NCI-H1436 treated with DMSO at 0.1 percent for 48 hours (cell line): Measurements from ENCODE around the gene TRIP12.
"Not testable (repeated sequence)": the region's sequence is repeated elsewhere in the genome, so short reads cannot be mapped to it uniquely, and the experiment has no call there.

Source experiments
- DNase-seq: peaks from one replicate; lab custom pipeline; 2025; lab: John Stamatoyannopoulos, UW

TRIP12 gene

GRCh38 chr2:229768235-229768634 is 153.6 kb downstream of the TRIP12 start:
- DNase-seq: no peak

GRCh38 chr2:229765721-229766120 is 156.1 kb downstream of the TRIP12 start:
- no peak for DNase-seq

GRCh38 chr2:229761663-229762062 is 160.1 kb downstream of the TRIP12 start:
- no peak for DNase-seq

GRCh38 chr2:229757462-229757861 is 164.3 kb downstream of the TRIP12 start:
- DNase-seq: not testable (repeated sequence)

GRCh38 chr2:229752970-229753729 is 168.7 kb downstream of the TRIP12 start:
- no peak for DNase-seq

- DNase-seq: no peak
These were observed 172.0 kb downstream of the TRIP12 start for GRCh38 chr2:229749779-229750178.

- DNase-seq: no peak
These were observed 172.9 kb downstream of the TRIP12 start for GRCh38 chr2:229748950-229749349.

GRCh38 chr2:229742691-229743090 is 179.1 kb downstream of the TRIP12 start:
- not testable (repeated sequence) for DNase-seq

- no peak for DNase-seq
These were observed 181.5 kb downstream of the TRIP12 start for GRCh38 chr2:229740279-229740678.

GRCh38 chr2:229738024-229738625 is 183.7 kb downstream of the TRIP12 start:
- DNase-seq: no peak

GRCh38 chr2:229734410-229734809 is 187.4 kb downstream of the TRIP12 start:
- no peak for DNase-seq

GRCh38 chr2:229733611-229734245 is 188.1 kb downstream of the TRIP12 start:
- no peak for DNase-seq

GRCh38 chr2:229732897-229733296 is 188.9 kb downstream of the TRIP12 start:
- no peak for DNase-seq

GRCh38 chr2:229731916-229732315 is 189.9 kb downstream of the TRIP12 start:
- DNase-seq: no peak

GRCh38 chr2:229731363-229731762 is 190.4 kb downstream of the TRIP12 start:
- DNase-seq: no peak

- no peak for DNase-seq
These were observed 193.4 kb downstream of the TRIP12 start for GRCh38 chr2:229728370-229728769.

- no peak for DNase-seq
These were observed 195.2 kb downstream of the TRIP12 start for GRCh38 chr2:229726643-229727042.

- peak; percentile 63 for DNase-seq
These were observed 195.9 kb downstream of the TRIP12 start for GRCh38 chr2:229725716-229726574.

- not testable (repeated sequence) for DNase-seq
These were observed 198.6 kb downstream of the TRIP12 start for GRCh38 chr2:229723192-229723591.

GRCh38 chr2:229719926-229720647 is 201.7 kb downstream of the TRIP12 start:
- DNase-seq: no peak

- no peak for DNase-seq
These were observed 203.8 kb downstream of the TRIP12 start for GRCh38 chr2:229718057-229718456.
